HG02610 (cell line): Measurements from ENCODE around the gene ZNF416.
A peak's percentile ranks its signal among the peaks of the same experiment; 100 is the strongest.

ENCODE experiments used
- ATAC-seq: cut with Tn5 transposase; IDR thresholded peaks from one replicate; pipeline ENCODE4 v1.9.1; 2021; ENCODE audit warnings: mild to moderate bottlenecking, moderate library complexity; ENCODE audit not compliant: unreplicated experiment

ZNF416 gene

DNA sequence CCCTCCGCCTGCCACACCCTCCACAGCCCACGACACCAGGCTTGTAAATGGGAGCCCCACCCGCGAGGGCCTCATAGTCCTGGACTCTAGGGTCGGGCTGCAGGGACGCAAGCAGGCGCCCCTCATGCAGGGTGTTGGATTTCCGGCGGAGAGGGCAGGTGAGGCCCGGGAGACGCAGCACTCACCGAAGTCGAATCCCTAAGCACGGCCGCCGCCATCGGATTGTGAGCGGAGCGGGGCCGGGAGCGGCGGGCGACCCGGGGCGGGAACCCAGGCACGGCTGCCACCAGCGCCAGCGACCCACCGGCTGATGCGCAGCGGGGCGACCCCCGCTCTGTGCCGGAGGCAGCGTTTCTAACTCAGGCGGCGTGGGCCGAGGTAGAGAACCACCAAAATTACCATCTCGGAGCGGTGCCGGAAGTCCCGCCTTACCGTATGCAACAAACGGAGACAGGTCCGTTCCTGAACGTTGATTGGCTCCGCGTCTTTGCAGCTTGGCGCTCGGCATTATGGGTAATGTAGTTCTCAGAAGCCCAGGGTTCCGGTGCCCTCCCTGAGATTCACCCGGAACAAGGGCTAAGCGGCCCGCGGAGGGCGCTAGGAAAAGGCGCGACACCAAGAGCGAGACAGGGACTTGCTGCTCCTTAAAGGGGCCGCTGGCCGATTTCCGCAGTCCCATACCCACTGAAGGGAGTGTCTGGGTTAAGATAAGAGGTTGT lies at the start of gene ZNF416:
Gene ZNF416, minus strand, starts transcription at position 425 of the 719 bp plus-strand sequence. Its CDS starts 207 bp downstream, at position 218.
- ATAC-seq: peak; percentile 83

- ATAC-seq: no peak
Measured at GRCh38 chr19:57623091-57623490, 44.4 kb upstream of the ZNF416 start.

GRCh38 chr19:57620673-57621348 lies 42.1 kb upstream of the ZNF416 start:
- no peak for ATAC-seq

- no peak for ATAC-seq
Measured at GRCh38 chr19:57615346-57615745, 36.6 kb upstream of the ZNF416 start.

DNA sequence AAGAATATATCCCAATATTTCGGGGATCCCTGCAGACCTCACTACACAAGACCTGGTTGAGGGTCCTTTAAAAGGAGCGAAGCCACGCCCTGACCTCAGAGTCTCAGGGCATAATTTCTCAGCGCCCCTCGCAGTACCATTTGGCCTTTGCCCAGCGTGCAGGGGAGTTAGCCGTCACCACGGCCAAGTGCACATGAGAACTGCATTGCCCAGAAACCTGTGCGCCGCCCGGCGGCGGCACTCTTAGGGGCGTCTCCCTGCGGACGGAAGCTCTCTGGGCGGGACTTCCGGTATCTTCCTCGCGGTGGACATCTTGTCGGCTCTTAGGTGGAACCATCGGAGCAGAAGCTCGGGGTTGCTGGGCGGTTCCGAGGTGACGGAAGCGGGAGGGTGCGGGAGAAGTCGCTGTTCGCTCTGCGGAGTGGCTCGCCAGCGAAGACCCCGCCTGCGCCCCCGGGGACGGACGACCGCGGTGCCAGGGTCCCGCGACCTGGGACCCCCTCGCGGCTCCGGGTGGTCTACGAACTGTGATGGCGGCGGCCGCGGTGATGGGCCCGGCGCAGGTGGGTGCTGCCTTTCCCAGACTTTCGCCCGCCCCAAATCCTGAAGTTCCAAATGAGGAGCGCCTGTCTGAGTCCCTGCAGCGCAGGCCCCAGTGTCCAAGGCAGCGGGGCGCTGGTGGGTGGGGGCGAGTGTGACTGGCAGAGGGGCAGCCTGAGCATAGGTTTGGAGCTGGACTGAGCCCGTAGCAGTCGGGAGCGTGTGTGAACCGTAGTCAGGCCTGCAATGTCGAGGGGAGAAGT lies 35.4 kb upstream of the ZNF416 start, which contains the start of gene ZNF134:
Gene ZNF134, plus strand, starts transcription at position 302 of the 803 bp plus-strand sequence. CDS start 5,227 bp downstream, outside the sequence.
- ATAC-seq: peak; percentile 97

DNA sequence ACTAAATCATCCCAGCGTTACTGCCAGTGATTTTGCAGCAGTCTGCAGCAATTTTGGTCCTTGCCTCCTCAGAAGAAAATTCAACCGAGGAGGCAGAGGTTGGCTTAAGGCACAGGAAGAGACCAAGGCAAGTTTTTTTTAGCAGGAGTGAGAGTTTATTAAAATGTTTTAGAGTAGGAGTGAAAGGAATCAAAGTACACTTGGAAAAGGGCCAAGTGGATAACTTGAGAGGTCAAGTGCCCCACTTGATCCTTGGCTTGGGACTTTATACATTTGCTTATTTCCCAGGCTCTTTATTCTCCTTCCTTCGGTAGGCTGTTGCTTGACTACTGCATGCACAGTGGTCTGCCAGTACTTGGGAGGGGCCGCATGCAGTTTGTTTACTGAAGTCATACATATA lies 32.4 kb upstream of the ZNF416 start:
- ATAC-seq: no peak

- no peak for ATAC-seq
Measured at GRCh38 chr19:57606931-57607330, 28.2 kb upstream of the ZNF416 start.

DNA sequence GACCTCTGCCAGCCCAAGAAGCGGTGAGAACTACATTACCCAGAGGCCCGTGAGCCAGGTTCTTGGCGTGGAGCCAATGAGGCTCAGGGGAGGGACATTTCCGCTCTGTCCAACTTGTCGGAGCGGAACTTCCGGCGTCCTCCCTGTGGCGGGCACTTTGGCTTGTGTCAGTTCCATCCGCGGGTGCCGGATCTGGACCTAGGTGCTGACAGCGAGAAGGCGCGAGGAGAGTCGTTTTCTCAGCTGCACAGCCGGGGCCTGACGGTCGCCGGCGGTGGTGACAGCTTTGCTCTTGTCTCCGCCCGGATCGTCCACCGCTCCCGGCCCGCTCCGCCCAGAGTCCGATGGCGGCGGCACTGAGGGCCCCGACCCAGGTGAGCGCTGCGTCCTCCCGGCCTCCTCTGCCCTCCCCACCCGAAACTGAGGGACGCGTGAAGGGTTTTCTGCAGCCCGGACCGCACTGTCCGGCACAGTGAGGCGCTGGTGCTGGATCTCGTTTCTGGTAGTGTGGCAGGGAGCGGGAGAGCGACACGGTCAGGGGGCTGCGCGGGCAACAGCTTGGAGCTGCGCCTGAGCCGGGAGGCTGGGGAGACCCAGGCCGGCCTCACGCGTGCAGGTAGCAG lies 21.2 kb upstream of the ZNF416 start, which contains the start of gene ZNF530:
Gene ZNF530, plus strand, starts transcription at position 125 of the 623 bp plus-strand sequence. CDS start 4,461 bp downstream, outside the sequence.
- peak; percentile 90 for ATAC-seq

- ATAC-seq: no peak
Measured at GRCh38 chr19:57599377-57599760, 20.7 kb upstream of the ZNF416 start.

DNA sequence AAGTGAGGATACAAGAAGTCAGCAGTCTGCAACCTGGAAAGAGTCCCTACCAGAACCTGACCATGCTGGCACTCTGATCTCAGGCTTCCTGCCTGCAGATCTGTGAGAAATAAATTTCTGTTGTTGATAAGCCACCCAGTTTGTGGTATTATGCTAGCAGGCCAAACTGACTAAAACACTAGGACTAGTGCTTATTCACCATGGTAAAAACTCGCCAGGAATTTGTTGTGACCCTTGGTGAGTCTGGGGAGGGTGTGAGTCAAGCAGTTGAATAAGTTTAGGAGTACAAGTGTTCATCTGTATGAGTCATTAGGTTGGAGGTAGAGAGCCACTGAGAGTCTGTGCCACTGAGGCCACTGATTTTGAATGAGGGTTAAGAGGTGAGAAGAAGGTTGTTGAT lies 8.8 kb upstream of the ZNF416 start:
- ATAC-seq: no peak

GRCh38 chr19:57583521-57584416 lies 5.1 kb upstream of the ZNF416 start, which contains the start of gene ZIK1:
Gene ZIK1, plus strand, starts transcription at chr19:57584145. Its CDS starts 212 bp downstream, at chr19:57584357.
- peak; percentile 86 for ATAC-seq

DNA sequence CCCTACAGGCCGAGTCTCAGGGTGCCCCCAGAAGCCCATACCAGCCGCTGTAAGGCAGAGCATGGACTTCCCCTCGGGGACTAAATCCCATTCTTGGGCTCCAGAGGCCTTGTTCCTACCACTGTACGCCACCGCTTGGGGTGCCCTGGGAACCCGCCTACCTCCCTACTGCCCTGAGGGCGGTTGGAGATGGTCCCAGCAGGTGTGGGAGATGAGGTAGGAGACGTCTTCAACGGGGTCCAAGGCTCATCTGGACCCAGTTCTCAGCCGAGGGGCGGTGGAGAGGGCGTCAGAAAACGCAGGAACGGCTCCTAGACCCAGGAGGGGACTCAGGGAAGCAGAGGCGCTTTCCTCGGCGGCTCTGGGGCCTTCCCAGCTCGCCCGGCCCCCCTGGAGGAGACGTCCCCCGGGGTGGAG lies 4.4 kb upstream of the ZNF416 start:
- ATAC-seq: no peak

- no peak for ATAC-seq
Measured at GRCh38 chr19:57576661-57577060, 2.0 kb downstream of the ZNF416 start.

- no peak for ATAC-seq
Measured at GRCh38 chr19:57572415-57572947, 6.2 kb downstream of the ZNF416 start.

DNA sequence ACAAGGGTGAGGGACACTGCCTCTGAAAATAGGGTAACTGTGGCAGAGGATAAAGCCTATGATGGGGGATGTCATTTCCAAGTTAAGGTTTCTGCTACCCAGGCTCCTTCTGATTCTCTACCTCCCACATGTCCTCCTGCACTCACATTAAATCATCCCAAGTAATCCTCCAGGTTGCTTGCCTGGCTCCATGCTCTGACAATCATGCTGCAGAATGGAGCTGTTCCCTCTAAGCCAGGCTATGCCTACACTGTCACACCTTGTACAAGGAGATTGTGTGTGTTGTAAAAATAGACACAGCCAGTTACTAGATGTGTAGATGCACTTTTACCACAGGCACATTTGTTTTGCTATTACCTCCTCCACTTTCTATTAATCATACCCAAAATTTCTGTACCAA lies 8.0 kb downstream of the ZNF416 start:
- no peak for ATAC-seq

GRCh38 chr19:57566396-57567265 lies 12.1 kb downstream of the ZNF416 start:
- no peak for ATAC-seq

- ATAC-seq: no peak
Measured at GRCh38 chr19:57563547-57563946, 15.2 kb downstream of the ZNF416 start.

- no peak for ATAC-seq
Measured at GRCh38 chr19:57560049-57560491, 18.6 kb downstream of the ZNF416 start.
